Activated CD8-positive, alpha-beta memory T cell treated with anti-CD3 and anti-CD28 coated beads, Interleukin-2, amount 50 U/mL, for 4 hours (primary cell): ENCODE results near the gene GPLD1.
"Not testable (repeated sequence)": the region's sequence is repeated elsewhere in the genome, so short reads cannot be mapped to it uniquely, and the experiment has no call there.

ENCODE experiments used
- DNase-seq: peaks from one replicate; pipeline ENCODE4 v3.0.0-alpha.2; 2020

The GPLD1 gene

GRCh38 chr6:24408719-24409410 lies 80.5 kb downstream of the GPLD1 start:
- no peak for DNase-seq

GRCh38 chr6:24405262-24405661 lies 84.1 kb downstream of the GPLD1 start:
- no peak for DNase-seq

DNA sequence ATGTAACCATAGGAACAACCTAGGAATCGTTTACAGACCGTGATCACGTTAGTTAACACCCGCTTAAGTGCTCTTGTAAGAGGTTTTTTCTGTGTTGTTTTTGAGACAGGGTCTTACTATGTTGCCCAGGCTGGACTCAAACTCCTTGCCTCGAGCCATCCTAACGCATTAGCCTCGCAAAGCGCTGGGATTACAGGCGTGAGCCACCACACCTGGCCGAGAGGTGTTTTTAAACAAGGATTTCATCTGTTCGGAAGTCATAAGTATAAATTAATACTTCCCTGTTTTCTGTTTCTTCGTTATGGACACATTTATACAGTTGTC lies 85.9 kb downstream of the GPLD1 start:
- no peak for DNase-seq

DNA sequence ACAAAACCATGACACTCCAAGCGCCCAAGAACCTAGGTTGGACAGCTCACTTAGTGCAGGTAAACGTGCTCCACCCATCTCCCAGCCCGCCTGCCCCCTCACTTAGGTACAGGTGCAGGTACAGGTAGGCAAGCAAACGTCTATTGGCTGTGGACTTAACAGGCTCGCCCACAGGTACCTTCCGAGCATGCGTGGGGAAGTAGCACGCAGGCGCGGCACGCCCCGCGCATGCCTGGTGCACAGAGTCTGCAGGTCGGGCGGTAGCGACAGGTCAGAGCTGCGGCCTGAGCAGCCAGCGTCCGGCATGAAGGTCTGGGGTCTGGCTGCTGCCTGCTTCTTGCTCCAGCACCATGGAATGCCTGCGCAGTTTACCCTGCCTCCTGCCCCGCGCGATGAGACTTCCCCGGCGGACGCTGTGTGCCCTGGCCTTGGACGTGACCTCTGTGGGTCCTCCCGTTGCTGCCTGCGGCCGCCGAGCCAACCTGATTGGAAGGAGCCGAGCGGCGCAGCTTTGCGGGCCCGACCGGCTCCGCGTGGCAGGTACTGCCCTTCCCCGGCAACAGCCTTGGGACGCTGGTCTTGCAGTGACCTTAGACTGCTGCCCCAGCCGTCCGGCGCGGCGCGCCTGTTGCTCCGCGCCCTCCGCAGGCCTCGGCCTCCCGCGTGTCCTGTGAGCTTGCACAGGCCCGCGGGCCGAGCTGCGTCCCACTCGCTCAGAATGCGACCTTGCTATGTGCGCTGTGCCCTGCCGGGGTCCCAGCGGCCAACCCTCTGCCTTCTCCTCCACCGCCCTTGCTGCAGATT lies 86.5 kb downstream of the GPLD1 start, which contains the start of gene MRS2:
Gene MRS2, plus strand, starts transcription at position 240 of the 804 bp plus-strand sequence. Its CDS starts 111 bp downstream, at position 351.
- DNase-seq, result peak; percentile 75

DNA sequence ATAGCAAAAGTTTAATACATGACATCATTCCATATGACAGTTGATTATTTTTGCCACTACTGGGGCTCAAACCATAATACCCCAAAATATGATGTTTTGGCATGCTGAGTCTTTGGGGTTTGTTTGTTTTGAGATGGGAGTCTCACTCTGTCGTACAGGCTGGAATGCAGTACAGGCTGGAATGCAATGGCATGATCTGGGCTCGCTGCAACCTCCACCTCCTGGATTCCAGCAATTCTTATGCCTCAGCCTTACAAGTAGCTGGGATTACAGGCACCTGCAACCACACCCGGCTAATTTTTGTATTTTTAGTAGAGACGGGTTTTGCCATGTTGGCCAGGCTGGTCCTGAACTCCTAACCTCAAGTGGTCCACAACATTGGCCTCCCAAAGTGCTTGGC lies 87.9 kb downstream of the GPLD1 start:
- DNase-seq, result no peak

DNA sequence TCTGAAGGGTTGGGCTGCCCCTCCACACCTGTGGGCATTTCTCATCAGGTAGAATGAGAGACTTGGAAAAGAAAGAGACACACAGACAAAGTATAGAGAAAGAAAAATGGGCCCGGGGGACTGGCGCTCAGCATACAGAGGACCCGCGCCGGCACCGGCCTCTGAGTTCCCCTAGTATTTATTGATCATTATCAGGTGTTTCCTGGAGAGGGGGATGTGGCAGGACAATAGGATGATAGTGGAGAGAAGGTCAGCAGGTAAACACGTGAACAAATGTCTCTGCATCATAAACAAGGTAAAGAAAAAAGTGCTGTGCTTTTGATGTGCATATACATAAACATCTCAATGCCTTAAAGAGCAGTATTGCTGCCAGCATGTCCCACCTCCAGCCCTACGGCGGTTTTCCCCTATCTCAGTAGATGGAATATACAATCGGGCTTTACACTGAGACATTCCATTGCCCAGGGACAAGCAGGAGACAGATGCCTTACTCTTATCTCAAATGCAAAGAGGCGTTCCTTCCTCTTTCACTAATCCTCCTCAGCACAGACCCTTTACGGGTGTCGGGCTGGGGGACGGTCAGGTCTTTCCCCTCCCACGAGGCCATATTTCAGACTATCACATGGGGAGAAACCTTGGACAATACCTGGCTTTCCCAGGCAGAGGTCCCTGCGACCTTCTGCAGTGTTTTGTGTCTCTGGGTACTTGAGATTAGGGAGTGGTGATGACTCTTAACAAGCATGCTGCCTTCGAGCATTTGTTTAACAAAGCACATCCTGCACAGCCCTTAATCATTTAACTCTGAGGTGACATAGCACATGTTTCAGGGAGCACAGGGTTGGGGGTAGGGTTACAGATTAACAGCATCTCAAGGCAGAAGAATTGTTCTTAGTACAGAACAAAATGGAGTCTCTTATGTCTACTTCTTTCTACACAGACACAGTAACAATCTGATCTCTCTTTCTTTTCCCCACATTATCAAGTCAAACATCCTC lies 89.0 kb downstream of the GPLD1 start:
- DNase-seq, result not testable (repeated sequence)

GRCh38 chr6:24397631-24398030 lies 91.7 kb downstream of the GPLD1 start:
- DNase-seq, result no peak

DNA sequence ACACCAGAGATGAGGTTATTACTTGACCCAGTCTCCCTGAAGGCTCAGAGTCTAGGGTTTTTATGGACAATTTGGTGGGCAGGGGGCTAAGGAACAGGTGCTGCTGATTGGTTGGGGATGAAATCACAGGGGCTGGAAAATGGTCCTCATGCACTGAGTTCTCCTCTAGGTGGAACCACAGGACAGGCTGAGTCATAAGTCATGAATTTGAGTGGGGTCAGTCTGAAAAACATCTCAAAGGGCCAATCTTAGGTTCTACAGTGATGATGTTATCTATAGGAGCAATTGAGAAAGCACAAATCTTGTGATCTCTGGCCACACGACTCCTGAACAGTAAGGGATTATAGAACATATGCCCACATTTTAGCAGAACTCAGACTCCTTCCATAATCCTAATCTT lies 92.6 kb downstream of the GPLD1 start:
- no peak for DNase-seq

DNA sequence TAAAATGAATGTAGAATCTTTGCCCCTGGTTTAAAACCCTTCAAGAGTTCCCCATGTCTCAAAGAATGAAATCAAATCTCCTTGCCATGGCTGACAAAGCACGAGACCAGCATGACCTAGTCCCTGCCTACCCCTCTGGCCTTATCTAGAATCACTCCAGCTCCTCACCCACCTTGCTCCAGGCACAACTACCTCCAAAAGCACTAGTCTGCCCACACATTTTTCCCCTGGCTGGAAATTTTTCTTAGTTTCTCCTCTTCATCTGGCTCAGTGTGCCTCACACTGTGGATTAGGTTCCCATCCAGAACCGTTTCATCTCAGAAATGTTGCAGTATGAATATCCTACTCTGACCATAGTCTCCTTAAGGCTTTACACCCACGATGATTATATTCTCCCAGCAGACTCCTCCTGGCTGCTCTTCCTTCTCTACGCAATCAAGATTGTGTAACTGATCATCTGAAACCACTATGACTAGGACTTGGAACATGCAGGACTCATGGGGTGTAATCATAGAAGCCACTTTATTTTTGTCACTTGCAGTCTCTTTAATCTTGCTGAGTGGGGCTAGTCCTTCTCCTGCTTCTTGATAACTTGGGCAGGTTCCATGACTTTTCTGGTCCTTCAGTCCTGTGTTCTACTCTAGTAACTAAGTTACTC lies 94.5 kb downstream of the GPLD1 start:
- DNase-seq, result no peak

DNA sequence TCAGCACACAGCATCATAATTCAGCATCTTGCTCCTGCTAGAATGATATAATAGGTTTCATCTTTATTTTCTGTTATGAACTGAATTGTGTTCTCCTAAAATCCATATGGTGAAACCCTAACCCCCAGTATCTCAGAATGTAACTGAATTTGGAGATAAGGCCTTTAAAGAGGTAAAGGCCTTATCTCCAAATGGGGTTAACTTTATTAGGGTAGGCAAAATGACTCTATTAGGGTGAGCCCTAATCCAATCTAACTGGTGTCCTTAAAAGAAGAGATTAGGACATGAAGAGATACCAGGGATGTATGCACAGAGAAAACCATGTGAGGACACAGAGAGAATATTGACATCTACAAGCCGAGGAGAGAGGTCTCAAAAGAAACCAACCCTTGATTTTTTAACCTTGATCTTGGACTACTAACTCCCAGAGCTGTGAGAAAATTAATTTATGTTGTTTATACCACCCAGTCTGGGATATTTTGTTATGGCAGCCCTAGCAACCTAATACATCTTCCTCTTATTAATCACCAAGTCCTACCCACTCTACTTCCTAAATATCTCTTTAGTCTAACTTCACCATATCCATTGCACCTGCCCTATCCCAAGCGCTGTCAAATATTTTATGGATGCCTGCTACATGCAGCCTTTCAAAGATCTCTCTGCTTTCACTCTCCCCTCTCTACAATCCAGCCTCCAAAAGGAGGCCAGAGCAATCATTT lies 95.2 kb downstream of the GPLD1 start:
- no peak for DNase-seq

- no peak for DNase-seq
These were observed 97.5 kb downstream of the GPLD1 start for GRCh38 chr6:24391756-24392405.

- no peak for DNase-seq
These were observed 98.2 kb downstream of the GPLD1 start for GRCh38 chr6:24391208-24391607.

GRCh38 chr6:24387818-24388217 lies 101.6 kb downstream of the GPLD1 start:
- no peak for DNase-seq

- DNase-seq, result no peak
These were observed 103.7 kb downstream of the GPLD1 start for GRCh38 chr6:24385536-24386269.

DNA sequence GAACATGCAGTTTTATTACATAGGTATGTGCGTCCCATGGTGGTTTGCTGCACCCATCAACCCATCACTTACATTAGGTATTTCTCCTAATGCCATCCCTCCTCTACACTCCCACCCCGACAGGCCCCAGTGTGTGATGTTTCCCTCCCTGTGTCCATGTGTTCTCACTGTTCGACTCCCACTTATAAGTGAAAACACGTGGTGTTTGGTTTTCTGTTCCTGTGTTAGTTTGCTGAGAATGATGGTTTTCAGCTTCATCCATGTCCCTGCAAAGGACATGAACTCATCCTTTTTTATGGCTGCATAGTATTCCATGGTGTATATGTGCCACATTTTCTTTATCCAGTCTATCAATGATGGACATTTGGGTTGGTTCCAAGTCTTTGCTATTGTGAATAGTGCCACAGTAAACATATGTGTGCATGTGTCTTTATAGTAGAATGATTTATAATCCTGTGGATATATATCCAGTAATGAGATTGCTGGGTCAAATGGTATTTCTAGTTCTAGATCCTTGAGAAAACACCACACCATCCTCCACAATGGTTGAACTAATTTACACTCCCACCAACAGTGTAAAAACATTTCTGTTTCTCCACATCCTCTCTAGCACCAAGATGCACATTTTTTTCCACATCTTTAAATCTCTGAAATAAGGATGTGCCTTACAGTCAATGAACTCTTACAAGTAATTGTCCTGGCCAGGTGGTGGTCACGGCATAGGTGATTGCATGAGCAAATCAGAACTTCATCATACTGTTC lies 104.8 kb downstream of the GPLD1 start:
- not testable (repeated sequence) for DNase-seq

- DNase-seq, result not testable (repeated sequence)
These were observed 106.4 kb downstream of the GPLD1 start for GRCh38 chr6:24382891-24383494.

DNA sequence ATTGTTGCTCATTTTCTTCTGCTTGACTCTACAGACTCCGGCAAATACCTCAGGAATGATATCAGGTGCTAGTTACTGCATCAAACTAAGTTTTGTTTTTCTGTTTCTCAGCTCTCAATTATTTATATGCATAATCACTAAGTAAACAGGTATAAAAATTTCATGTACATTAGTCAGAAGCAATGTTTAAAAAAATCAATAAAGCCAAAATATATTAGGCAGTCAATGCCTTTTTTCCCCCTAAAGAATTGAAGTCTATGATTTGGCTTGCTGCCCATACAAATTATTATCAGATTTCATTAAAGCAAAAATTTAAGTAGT lies 107.2 kb downstream of the GPLD1 start:
- DNase-seq, result no peak

DNA sequence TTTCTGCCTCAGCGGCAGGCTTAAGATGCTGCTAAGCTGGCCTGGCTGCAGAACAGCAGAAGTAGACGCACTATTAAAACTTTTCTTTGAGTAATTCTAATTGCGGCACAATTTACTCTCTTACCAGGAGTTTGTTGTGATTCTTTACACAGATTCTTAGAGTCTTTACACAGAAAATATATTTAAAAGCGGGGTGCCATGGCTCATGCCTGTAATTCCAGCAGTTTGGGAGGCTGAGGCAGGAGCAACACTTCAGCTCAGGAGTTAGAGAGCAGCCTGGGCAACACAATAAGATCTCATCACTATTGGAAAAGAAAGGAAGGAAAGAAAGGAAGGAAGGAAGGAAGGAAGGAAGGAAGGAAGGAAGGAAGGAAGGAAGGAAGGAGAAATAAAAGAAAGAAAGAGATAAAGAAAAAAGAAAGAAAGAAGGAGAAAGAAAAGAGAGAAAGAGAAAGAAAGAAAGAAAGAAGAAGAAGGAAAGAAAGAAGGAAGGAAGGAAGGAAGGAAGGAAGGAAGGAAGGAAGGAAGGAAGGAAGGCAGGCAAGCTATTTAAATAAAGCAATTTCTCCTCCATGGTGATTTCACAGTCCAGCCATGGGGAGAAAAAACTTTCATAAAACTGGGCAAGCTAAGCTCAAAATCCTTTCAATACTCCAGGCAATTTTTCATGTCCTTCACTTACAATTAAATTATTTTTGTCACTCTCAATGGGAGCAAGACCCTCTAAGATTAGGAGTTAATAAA lies 107.7 kb downstream of the GPLD1 start:
- no peak for DNase-seq
